ENCODE results near the gene NUAK1. TPM values are rescaled to one million over a fixed set of nuclear protein-coding genes. Genes with fewer than 3 reads are reported as not detected.

Gene NUAK1
- total RNA-seq, 2 experiments from 2014 or later: 0.03 TPM; not detected in 1

DNA sequence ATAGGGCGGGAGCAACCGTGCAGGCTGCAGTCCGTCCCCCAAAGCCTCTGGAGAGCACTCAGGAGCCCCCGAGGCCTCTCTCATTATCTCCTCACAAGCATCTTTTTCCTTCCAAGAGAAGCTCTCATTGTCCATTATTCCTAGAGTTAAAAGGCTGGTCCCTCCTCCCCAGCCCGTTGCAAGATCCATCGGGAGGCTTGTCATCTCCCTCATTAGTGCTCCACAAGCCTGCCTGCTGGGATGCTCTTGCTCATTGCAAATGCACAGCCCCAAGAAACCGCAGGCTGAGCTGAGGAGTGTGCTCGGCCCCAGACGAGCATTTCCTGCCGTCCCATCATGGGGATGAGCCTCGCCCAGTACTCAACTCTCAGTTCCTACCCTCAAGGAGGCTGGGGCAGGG is 23.3 kb downstream of the NUAK1 start:
- no TSS peak for BruUV-seq (replicated peaks)
- no peaks in the 10 kb centered on the region for H3K79me2 ChIP-seq (ENCODE audit: insufficient read depth, low read depth, low read length)

DNA sequence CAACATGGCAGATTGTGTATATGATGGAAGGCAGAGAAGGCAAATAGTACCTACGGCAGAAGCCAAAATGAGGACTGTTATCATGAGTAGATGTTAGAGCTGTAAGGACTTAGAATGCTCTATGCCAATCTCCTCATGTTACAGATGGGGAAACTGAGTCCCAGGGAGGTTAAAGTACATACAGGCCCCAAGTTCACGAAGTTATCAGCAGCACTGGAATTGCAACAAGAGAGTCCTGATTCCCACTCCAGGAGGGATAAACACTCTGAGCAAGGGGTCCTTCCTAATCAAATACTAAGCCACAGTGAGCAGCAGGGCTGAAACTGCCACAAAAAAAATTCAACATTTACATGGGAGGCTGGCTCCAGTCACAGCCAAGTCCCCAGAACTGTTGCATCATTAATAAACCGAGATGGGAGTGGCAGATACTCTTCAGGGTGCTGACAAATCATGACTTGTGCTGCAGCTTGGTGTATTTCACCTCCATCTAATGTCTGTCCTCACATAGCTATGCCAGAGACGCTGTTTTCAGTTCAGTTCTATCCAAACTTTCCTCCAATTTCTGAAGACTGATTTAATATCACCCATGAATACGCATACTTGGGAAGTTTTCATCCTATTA is 24.2 kb downstream of the NUAK1 start:
- H3K4me1 ChIP-seq (ENCODE audit: insufficient read depth, low read length, poor library complexity, severe bottlenecking): no peaks in the 10 kb centered on the region
- H2AFZ ChIP-seq (ENCODE audit: low read length): no peak overlapping the region
- ChIA-PET CTCF (ENCODE audit: unreplicated experiment) (no interaction called here), POLR2A (interaction anchor here (1.2 kb wide), 1 partner anchor 12 kb away, joined by 3 read pairs; no protein-coding TSS in a partner anchor)
- no peak for TF ChIP-seq EZH2phosphoT487 (IDR thresholded peaks at IDR 0.05; ENCODE audit: borderline replicate concordance, low read depth, low read length)
- TF ChIP-seq, protein P1, sequence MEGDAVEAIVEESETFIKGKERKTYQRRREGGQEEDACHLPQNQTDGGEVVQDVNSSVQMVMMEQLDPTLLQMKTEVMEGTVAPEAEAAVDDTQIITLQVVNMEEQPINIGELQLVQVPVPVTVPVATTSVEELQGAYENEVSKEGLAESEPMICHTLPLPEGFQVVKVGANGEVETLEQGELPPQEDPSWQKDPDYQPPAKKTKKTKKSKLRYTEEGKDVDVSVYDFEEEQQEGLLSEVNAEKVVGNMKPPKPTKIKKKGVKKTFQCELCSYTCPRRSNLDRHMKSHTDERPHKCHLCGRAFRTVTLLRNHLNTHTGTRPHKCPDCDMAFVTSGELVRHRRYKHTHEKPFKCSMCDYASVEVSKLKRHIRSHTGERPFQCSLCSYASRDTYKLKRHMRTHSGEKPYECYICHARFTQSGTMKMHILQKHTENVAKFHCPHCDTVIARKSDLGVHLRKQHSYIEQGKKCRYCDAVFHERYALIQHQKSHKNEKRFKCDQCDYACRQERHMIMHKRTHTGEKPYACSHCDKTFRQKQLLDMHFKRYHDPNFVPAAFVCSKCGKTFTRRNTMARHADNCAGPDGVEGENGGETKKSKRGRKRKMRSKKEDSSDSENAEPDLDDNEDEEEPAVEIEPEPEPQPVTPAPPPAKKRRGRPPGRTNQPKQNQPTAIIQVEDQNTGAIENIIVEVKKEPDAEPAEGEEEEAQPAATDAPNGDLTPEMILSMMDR (conservative IDR thresholded peaks at IDR 0.05; ENCODE audit: low read length): no peak
- no peaks in the 10 kb centered on the region for H3K9me2 ChIP-seq (ENCODE audit: insufficient read depth, low read length)
- intact Hi-C loops (cut with micrococcal nuclease; ENCODE audit: unreplicated experiment): no loop called here
- DNase-seq (ENCODE audit: low spot score): no peak
- no TSS peak for BruUV-seq (replicated peaks)
- H3K4me2 ChIP-seq (ENCODE audit: low read length): no peak overlapping the region
- H3K27ac ChIP-seq (ENCODE audit: low read depth, low read length, poor library complexity, severe bottlenecking): no peak overlapping the region
- H3K79me2 ChIP-seq (ENCODE audit: insufficient read depth, low read depth, low read length): no peaks in the 10 kb centered on the region
- no peaks in the 10 kb centered on the region for H3K36me3 ChIP-seq (ENCODE audit: insufficient read depth, low read length)
- no peak overlapping the region for H3K4me3 ChIP-seq (ENCODE audit: low read depth, low read length, poor library complexity, severe bottlenecking)
- no peaks in the 10 kb centered on the region for H4K20me1 ChIP-seq (ENCODE audit: insufficient read depth, low read length)
- H3K9me3 ChIP-seq (ENCODE audit: low read length): no peaks in the 10 kb centered on the region

More for the DNA sequence above, 23.3 kb downstream of the NUAK1 start:
- CTCF ChIA-PET (ENCODE audit: unreplicated experiment): no interaction called here
- Histone ChIP-seq H3K27ac (ENCODE audit: low read depth, low read length, poor library complexity, severe bottlenecking) (no peak overlapping the region), H3K36me3 (ENCODE audit: insufficient read depth, low read length) (no peaks in the 10 kb centered on the region), H2AFZ (ENCODE audit: low read length) (no peak overlapping the region), H3K4me3 (ENCODE audit: low read depth, low read length, poor library complexity, severe bottlenecking) (no peak overlapping the region), H3K9me3 (ENCODE audit: low read length) (no peaks in the 10 kb centered on the region), H3K9me2 (ENCODE audit: insufficient read depth, low read length) (no peaks in the 10 kb centered on the region), H3K4me2 (ENCODE audit: low read length) (no peak overlapping the region), H4K20me1 (ENCODE audit: insufficient read depth, low read length) (no peaks in the 10 kb centered on the region), H3K4me1 (ENCODE audit: insufficient read depth, low read length, poor library complexity, severe bottlenecking) (no peaks in the 10 kb centered on the region)
- POLR2A ChIA-PET: interaction anchor here (1.2 kb wide), 1 partner anchor 13 kb away, joined by 3 read pairs; no protein-coding TSS in a partner anchor
- TF ChIP-seq EZH2phosphoT487 (IDR thresholded peaks at IDR 0.05; ENCODE audit: borderline replicate concordance, low read depth, low read length): no peak
- TF ChIP-seq, protein P1 (conservative IDR thresholded peaks at IDR 0.05; ENCODE audit: low read length): no peak
- no peak for DNase-seq (ENCODE audit: low spot score)
- intact Hi-C loops (cut with micrococcal nuclease; ENCODE audit: unreplicated experiment): no loop called here

GRCh38 chr12:106113824-106114446 is 24.8 kb downstream of the NUAK1 start:
- no peaks in the 10 kb centered on the region for H3K36me3 ChIP-seq (ENCODE audit: insufficient read depth, low read length)
- no peak overlapping the region for H3K27ac ChIP-seq (ENCODE audit: low read depth, low read length, poor library complexity, severe bottlenecking)
- ChIA-PET POLR2A (no interaction called here), CTCF (ENCODE audit: unreplicated experiment) (no interaction called here)
- H2AFZ ChIP-seq (ENCODE audit: low read length): no peak overlapping the region
- intact Hi-C loops (cut with micrococcal nuclease; ENCODE audit: unreplicated experiment): no loop called here
- no peaks in the 10 kb centered on the region for H3K9me2 ChIP-seq (ENCODE audit: insufficient read depth, low read length)
- no peak for DNase-seq (ENCODE audit: low spot score)
- H3K4me3 ChIP-seq (ENCODE audit: low read depth, low read length, poor library complexity, severe bottlenecking): no peak overlapping the region
- no peak for TF ChIP-seq EZH2phosphoT487 (IDR thresholded peaks at IDR 0.05; ENCODE audit: borderline replicate concordance, low read depth, low read length)
- TF ChIP-seq, protein P1 (conservative IDR thresholded peaks at IDR 0.05; ENCODE audit: low read length): no peak
- H3K4me2 ChIP-seq (ENCODE audit: low read length): no peak overlapping the region
- H3K4me1 ChIP-seq (ENCODE audit: insufficient read depth, low read length, poor library complexity, severe bottlenecking): no peaks in the 10 kb centered on the region
- no peaks in the 10 kb centered on the region for H3K9me3 ChIP-seq (ENCODE audit: low read length)
- H3K79me2 ChIP-seq (ENCODE audit: insufficient read depth, low read depth, low read length): no peaks in the 10 kb centered on the region
- H4K20me1 ChIP-seq (ENCODE audit: insufficient read depth, low read length): no peaks in the 10 kb centered on the region
- no TSS peak for BruUV-seq (replicated peaks)
